Measurements from ENCODE around the gene CDC27. TPM values are rescaled to one million over a fixed set of nuclear protein-coding genes. Genes with fewer than 3 reads are reported as not detected.

The CDC27 gene
- total RNA-seq, 4 donors from 2014 or later, result 26.5 to 65.9 (median 49.4) TPM

DNA sequence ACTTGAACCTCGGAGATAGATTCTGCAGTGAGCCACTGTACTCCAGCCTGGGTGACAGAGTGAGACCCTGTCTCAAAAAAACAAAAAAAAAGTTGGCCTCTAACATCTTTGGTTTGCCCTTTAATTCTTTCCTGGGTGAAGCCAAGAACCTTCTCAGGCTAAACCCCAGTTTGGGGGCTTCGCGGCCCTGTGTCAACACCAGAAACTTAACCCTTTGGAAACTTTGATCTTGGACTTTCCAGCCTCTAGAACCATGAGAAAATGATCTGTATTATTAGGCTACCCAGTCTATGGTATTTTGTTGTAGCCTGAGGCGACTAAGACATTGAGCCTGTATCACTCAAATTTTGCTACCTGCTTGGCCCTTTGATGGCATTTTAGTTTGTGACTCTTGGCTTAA is 86.2 kb downstream of the CDC27 start:
- Histone ChIP-seq H3K27ac (no peak overlapping the region), H3K4me3 (no peak overlapping the region), H3K9me3 (no peaks in the 10 kb centered on the region), H3K4me1 (peaks cover 9 to 11% of the 10 kb centered on the region in 2 donors), H3K36me3 (no peaks in the 10 kb centered on the region), H3K27me3 (no peaks in the 10 kb centered on the region)
- intact Hi-C loops (cut with DNase I; ENCODE audit: low total_unique reads) (no loop called here), in situ Hi-C loops (cut with MboI; ENCODE audit: low sequenced_read_pairs in 4 of 4) (no loop called here)
- DNase-seq (no peak), ATAC-seq (no peak)
- TF ChIP-seq, protein P1, sequence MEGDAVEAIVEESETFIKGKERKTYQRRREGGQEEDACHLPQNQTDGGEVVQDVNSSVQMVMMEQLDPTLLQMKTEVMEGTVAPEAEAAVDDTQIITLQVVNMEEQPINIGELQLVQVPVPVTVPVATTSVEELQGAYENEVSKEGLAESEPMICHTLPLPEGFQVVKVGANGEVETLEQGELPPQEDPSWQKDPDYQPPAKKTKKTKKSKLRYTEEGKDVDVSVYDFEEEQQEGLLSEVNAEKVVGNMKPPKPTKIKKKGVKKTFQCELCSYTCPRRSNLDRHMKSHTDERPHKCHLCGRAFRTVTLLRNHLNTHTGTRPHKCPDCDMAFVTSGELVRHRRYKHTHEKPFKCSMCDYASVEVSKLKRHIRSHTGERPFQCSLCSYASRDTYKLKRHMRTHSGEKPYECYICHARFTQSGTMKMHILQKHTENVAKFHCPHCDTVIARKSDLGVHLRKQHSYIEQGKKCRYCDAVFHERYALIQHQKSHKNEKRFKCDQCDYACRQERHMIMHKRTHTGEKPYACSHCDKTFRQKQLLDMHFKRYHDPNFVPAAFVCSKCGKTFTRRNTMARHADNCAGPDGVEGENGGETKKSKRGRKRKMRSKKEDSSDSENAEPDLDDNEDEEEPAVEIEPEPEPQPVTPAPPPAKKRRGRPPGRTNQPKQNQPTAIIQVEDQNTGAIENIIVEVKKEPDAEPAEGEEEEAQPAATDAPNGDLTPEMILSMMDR (IDR thresholded peaks at IDR 0.05 in 4 of 5, conservative IDR thresholded peaks at IDR 0.05 in 1 of 5), result no peak
- no peak for TF ChIP-seq POLR2A (IDR thresholded peaks at IDR 0.05)

DNA sequence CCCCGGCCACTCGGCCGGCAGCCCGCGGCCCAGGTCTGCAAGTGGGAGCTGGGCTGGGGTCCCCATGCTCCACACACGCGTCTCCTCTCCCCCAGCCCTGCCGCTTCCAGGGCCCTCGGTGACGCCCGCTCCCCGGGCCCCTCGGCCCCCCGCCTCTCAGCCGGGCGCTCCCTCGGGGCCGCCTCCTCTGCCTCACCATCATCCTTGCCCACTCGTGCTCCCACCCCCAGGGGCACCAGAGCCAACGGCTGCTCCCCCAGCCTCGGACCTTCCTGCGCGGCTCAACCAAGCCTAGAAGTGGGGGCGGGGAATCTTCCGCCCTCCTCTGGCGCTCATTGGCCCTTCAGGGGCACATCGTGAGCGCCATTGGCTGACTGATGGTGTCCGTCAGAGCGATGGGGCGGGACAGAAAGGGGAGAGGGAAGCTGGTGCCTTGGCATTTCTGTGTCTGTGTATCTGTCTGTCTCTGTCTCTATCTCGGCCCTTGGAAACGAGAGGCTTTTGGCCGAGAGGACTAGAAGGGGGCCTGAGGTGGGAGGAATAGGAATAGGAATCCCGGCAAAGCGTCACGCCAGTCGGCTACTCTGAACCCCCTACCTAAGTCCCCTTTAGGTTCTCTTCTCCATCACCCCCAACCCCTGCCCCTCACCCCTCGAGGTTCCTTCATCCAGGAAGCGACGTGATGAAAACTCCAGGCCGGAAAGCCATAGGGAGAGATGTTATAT is 88.9 kb downstream of the CDC27 start:
- Histone ChIP-seq H3K9me3 (no peaks in the 10 kb centered on the region), H3K4me3 (peak overlapping the region; percentile 75 to 97 (median 90)), H3K27me3 (no peaks in the 10 kb centered on the region), H3K4me1 (peaks cover 9 to 11% of the 10 kb centered on the region in 2 donors), H3K27ac (peak overlapping the region; percentile 64 to 89 (median 81)), H3K36me3 (no peaks in the 10 kb centered on the region)
- peak; percentile 89 to 94 for DNase-seq
- ATAC-seq, result peak; percentile 99 to 100
- intact Hi-C loops (cut with DNase I; ENCODE audit: low total_unique reads) (loop anchor here (1.0 kb wide), 1 partner anchor 33 kb away; no protein-coding TSS in a partner anchor), in situ Hi-C loops (cut with MboI; ENCODE audit: low sequenced_read_pairs in 4 of 4) (no loop called here)
- TF ChIP-seq POLR2A (IDR thresholded peaks at IDR 0.05), result peak; percentile 11 to 27
- TF ChIP-seq, protein P1 (IDR thresholded peaks at IDR 0.05 in 4 of 5, conservative IDR thresholded peaks at IDR 0.05 in 1 of 5), result peak in 3 of 5 experiments; percentile 21 to 30 (median 25)

DNA sequence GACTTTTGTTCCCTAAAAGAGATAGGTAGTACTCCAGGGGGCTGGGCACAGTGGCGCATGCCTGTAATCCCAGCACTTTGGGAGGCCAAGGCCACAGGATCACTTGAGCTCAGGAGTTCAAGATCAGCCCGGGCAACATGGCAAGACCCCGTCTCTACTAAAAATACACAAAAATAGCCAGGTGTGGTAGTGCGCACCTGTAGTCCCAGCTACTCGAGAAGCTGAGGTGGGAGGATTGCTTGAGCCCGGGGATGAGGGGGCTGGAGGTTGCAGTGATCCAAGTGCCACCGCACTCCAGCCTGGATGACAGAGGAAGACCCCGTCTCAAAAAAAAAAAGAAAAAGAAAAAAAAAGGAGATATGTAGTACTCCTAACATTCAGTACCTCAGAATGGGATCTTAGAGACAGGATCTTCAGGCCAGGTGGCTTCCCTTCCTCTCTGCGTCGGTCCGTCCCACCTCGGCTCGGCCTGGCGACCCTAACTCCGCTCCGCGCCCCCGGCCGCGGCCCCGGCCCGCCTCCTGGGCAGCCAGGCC is 89.6 kb downstream of the CDC27 start:
- no peak for DNase-seq
- intact Hi-C loops (cut with DNase I; ENCODE audit: low total_unique reads) (no loop called here), in situ Hi-C loops (cut with MboI; ENCODE audit: low sequenced_read_pairs in 4 of 4) (no loop called here)
- no peaks in the 10 kb centered on the region for H3K36me3 ChIP-seq
- H3K4me1 ChIP-seq, result peaks cover 9 to 11% of the 10 kb centered on the region in 2 donors
- no peaks in the 10 kb centered on the region for H3K9me3 ChIP-seq
- peak overlapping the region; percentile 64 to 89 (median 81) for H3K27ac ChIP-seq
- TF ChIP-seq, protein P1 (IDR thresholded peaks at IDR 0.05 in 4 of 5, conservative IDR thresholded peaks at IDR 0.05 in 1 of 5), result no peak
- TF ChIP-seq POLR2A (IDR thresholded peaks at IDR 0.05), result no peak
- peak overlapping the region; percentile 75 to 97 (median 90) for H3K4me3 ChIP-seq
- no peaks in the 10 kb centered on the region for H3K27me3 ChIP-seq
- peak; percentile 34 to 49 for ATAC-seq

DNA sequence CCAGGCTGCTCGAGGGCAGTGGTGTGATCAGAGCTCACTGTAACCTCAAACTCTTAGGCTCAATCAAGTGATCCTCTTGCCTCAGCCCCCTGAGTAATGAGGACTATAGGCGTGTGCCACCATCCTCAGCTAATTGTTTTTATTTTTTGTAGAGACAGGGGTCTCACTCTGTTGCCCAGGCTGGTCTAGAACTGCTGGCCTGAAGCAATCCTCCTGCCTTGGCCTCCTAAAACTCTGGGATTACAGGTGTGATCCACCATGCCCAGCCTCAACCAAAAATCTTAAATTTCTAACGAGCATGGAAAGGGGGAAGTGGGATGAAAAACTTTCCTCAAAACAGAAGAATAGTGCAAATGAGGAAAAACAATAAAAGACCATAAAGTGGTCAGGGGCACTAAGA is 92.8 kb downstream of the CDC27 start:
- no peak for TF ChIP-seq POLR2A (IDR thresholded peaks at IDR 0.05)
- TF ChIP-seq, protein P1 (IDR thresholded peaks at IDR 0.05 in 4 of 5, conservative IDR thresholded peaks at IDR 0.05 in 1 of 5), result no peak
- DNase-seq, result no peak

More for the DNA sequence above, 92.8 kb downstream of the CDC27 start:
- peaks cover 9 to 11% of the 10 kb centered on the region in 2 donors for H3K4me1 ChIP-seq
- H3K9me3 ChIP-seq, result no peaks in the 10 kb centered on the region
- no peak for ATAC-seq
- no peak overlapping the region for H3K4me3 ChIP-seq
- H3K27me3 ChIP-seq, result no peaks in the 10 kb centered on the region
- in situ Hi-C loops (cut with MboI; ENCODE audit: low sequenced_read_pairs in 4 of 4) (no loop called here), intact Hi-C loops (cut with DNase I; ENCODE audit: low total_unique reads) (no loop called here)
- no peaks in the 10 kb centered on the region for H3K36me3 ChIP-seq
- no peak overlapping the region for H3K27ac ChIP-seq
